OCI-LY1 (cell line): ENCODE measurements around the gene PKD2.

Experiments used
- CTCF ChIP-seq: fragments of 200-600 bp; sonication (generic), shearing (Covaris generic); IDR thresholded peaks from 2 replicates; pipeline ENCODE4 v1.5.1; 2017; ENCODE audit warnings: mild to moderate bottlenecking, antibody characterized with exemption, low read length, moderate library complexity, mixed read lengths
- EZH2 ChIP-seq: fragments of 200-600 bp; sonication (generic), shearing (Covaris generic); IDR thresholded peaks from 2 replicates; pipeline ENCODE4 v1.8.0; 2017; ENCODE audit warnings: borderline replicate concordance, mixed run types, mild to moderate bottlenecking, antibody characterized with exemption, low read length, moderate library complexity, mixed read lengths

- no peak for TF ChIP-seq CTCF
- no peak for TF ChIP-seq EZH2
Observed at GRCh38 chr4:88098993-88099752, 91.7 kb downstream of the PKD2 start.
